ENCODE results near the gene ATP13A3. TPM values are rescaled to one million over a fixed set of nuclear protein-coding genes. Genes with fewer than 3 reads are reported as not detected.

The ATP13A3 gene
- total RNA-seq, 6 donors from 2014 or later = 67.9 to 152 (median 94.6) TPM

DNA sequence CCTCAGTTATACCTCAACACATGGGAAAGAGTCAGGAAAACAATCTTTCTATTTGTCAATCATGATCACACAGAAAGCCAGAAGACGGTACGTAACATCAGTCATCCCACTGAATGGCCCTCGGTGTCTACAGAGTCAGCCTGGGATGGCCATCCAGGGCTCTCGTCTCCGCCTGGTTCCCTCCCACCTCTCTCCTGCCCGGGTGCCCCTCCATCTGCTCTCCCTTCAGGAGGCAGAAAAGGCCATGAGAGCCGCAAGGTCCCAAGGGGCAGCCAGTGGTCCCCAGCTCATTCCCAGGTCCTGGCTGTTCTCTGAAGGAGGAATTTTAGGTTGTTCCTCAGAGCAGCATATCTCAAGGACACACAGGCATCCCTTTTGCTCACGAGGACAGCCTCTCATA, 112.9 kb downstream of the ATP13A3 start:
- TF ChIP-seq, protein P1, sequence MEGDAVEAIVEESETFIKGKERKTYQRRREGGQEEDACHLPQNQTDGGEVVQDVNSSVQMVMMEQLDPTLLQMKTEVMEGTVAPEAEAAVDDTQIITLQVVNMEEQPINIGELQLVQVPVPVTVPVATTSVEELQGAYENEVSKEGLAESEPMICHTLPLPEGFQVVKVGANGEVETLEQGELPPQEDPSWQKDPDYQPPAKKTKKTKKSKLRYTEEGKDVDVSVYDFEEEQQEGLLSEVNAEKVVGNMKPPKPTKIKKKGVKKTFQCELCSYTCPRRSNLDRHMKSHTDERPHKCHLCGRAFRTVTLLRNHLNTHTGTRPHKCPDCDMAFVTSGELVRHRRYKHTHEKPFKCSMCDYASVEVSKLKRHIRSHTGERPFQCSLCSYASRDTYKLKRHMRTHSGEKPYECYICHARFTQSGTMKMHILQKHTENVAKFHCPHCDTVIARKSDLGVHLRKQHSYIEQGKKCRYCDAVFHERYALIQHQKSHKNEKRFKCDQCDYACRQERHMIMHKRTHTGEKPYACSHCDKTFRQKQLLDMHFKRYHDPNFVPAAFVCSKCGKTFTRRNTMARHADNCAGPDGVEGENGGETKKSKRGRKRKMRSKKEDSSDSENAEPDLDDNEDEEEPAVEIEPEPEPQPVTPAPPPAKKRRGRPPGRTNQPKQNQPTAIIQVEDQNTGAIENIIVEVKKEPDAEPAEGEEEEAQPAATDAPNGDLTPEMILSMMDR (IDR thresholded peaks at IDR 0.05) = no peak
- TF ChIP-seq POLR2A (IDR thresholded peaks at IDR 0.05) (no peak), POLR2AphosphoS5 (IDR thresholded peaks at IDR 0.05) (no peak), EP300 (IDR thresholded peaks at IDR 0.05) (no peak)
- Histone ChIP-seq H3K4me1 (peaks cover 0 to 7% (median 3%) of the 10 kb centered on the region in 4 donors), H3K36me3 (no peaks in the 10 kb centered on the region), H3K27me3 (peaks cover 0 to 4% (median 0%) of the 10 kb centered on the region in 4 donors), H3K27ac (no peak overlapping the region), H3K9me3 (no peaks in the 10 kb centered on the region), H3K4me3 (no peak overlapping the region)
- WGBS, 2 donors = 66% methylated on average over 8 of the region's 8 CpGs
- ATAC-seq (ENCODE audit: low FRiP score in 2 of 2) = no peak
- DNase-seq = no peak

DNA sequence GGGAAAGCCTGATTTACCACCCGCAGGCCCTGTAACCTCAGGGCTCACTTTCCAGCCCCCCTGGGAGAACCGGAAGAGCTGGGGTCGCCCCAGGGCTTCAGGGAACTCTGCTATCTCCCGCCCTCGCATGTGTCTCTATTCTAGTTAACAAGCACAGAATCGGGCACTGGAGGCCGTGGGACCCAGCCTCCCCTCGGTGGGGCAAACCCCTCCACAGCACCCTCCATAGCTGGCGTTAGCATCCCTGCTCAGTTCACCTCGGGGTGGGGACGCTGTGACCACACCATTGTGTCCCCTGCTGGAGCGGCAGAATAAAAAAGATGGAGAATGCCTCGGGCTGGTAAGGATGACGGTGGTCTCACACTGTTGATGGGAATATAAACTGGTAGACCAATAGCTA, 113.8 kb downstream of the ATP13A3 start:
- H3K36me3 ChIP-seq = no peaks in the 10 kb centered on the region
- H3K4me1 ChIP-seq = peaks cover 0 to 8% (median 3%) of the 10 kb centered on the region in 4 donors
- TF ChIP-seq POLR2AphosphoS5 (IDR thresholded peaks at IDR 0.05) (no peak), EP300 (IDR thresholded peaks at IDR 0.05) (no peak), POLR2A (IDR thresholded peaks at IDR 0.05) (no peak)
- TF ChIP-seq, protein P1 (IDR thresholded peaks at IDR 0.05) = no peak
- H3K4me3 ChIP-seq = no peak overlapping the region
- ATAC-seq (ENCODE audit: low FRiP score in 2 of 2) (no peak), DNase-seq (no peak)
- WGBS, 2 donors = 87 to 93% methylated on average over 13 to 14 of the region's 14 CpGs
- no peaks in the 10 kb centered on the region for H3K9me3 ChIP-seq
- no peak overlapping the region for H3K27ac ChIP-seq
- peaks cover 0 to 4% (median 0%) of the 10 kb centered on the region in 4 donors for H3K27me3 ChIP-seq

DNA sequence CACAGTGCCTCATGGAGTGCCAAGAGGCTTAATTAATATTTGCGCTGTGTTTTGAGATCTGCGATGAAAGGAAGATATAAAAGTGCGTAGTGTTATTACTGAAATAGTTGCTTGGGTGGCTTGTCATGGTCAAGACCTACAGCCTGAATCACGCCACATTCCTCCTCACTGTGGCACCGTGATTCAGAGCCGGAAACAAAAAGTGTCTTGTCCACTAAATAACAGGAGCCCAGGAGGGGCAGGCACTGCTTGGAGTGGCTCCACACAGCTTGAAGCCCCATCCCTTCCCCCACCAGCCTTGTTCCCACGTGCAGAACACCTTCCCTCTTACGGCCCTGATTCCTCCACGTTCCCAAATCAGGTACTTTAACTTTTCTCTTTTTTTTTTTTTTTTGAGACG, 116.0 kb downstream of the ATP13A3 start:
- Histone ChIP-seq H3K4me1 (peaks cover 0 to 8% (median 3%) of the 10 kb centered on the region in 4 donors), H3K27ac (no peak overlapping the region), H3K36me3 (no peaks in the 10 kb centered on the region), H3K9me3 (no peaks in the 10 kb centered on the region), H3K4me3 (no peak overlapping the region), H3K27me3 (peaks cover 0 to 4% (median 0%) of the 10 kb centered on the region in 4 donors)
- TF ChIP-seq POLR2A (IDR thresholded peaks at IDR 0.05) (no peak), EP300 (IDR thresholded peaks at IDR 0.05) (no peak), POLR2AphosphoS5 (IDR thresholded peaks at IDR 0.05) (no peak)
- TF ChIP-seq, protein P1 (IDR thresholded peaks at IDR 0.05) = no peak
- DNase-seq (no peak), ATAC-seq (ENCODE audit: low FRiP score in 2 of 2) (no peak)
- WGBS, 2 donors = 65 to 79% methylated on average over 10 of the region's 10 CpGs

DNA sequence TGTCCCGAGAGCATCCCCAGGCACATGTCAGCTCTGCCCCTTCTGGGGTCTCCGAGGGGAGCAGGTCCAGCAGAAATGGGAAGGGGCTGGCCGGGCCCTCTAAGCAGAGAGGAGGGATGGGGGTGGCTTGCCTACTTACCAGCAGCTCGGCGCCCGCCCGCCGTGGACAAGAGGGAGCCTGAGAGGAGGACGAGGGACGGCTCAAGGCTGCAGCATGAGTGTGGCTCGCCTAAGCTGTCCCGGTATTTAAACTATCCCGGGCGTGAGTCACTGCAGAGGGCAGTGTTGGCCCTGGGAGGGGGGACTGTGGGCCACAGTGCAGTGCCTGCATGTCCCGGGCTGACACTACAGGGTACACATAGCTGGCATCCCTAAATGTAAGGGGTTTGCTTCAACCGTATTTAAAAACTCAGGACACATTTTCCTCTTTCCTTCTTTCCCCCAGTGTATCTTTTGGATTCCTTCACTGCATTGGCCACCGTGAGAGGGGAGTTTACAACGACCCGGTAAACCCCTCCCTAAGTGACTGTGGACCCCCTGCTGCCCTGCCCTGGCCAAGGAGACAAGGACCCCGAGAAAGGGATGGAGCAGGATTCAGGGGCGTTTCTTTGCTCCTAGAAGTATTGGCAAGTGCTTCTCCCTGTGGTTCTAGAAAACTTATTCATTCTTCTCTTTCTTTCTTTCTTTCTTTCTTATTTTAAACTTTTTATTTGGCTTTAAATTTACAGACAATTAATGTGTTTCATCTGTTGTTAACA, 117.1 kb downstream of the ATP13A3 start, which contains the start of gene LRRC15:
Gene LRRC15, minus strand, starts transcription at position 222 of the 758 bp plus-strand sequence. CDS start 8,700 bp downstream, outside the sequence.
- ATAC-seq (ENCODE audit: low FRiP score in 2 of 2) = peak; percentile 74 to 75
- no peak within 1 kb of the TSS for H3K4me3 ChIP-seq
- peaks cover 0 to 8% (median 3%) of the 10 kb centered on the region in 4 donors for H3K4me1 ChIP-seq
- no peaks in the 10 kb centered on the region for H3K9me3 ChIP-seq
- peak; percentile 35 to 83 for DNase-seq
- 9 to 20% methylated on average over 7 to 19 of the region's 21 CpGs for WGBS, 2 donors
- no peak within 1 kb of the TSS for H3K27ac ChIP-seq
- TF ChIP-seq, protein P1 (IDR thresholded peaks at IDR 0.05) = no peak
- TF ChIP-seq POLR2AphosphoS5 (IDR thresholded peaks at IDR 0.05) (no peak), POLR2A (IDR thresholded peaks at IDR 0.05) (no peak), EP300 (IDR thresholded peaks at IDR 0.05) (no peak)
- H3K27me3 ChIP-seq = peaks cover 0 to 4% (median 0%) of the 10 kb centered on the region in 4 donors
- no peaks in the 10 kb centered on the region for H3K36me3 ChIP-seq

Data from upper lobe of left lung (tissue), 6 donors.